Transverse colon (tissue), 3 donors: ENCODE data around the gene SPRTN.

ENCODE experiments used
- CTCF ChIP-seq, 5 experiments: fragments of 200-600 bp in 3 of 5; fragments of 450-650 bp in 2 of 5; sonication (generic) in 3 of 5; IDR thresholded peaks; 1 replicate in 2 of 5; 2 replicates in 3 of 5; pipeline ENCODE4 v1.5.1; 2016 to 2017; ENCODE audit warnings: antibody characterized with exemption in 5 of 5, inconsistent platforms in 3 of 5, mild to moderate bottlenecking in 2 of 5, moderate library complexity in 1 of 5
- EP300 ChIP-seq: sonication (generic); formaldehyde crosslinking; IDR thresholded peaks from one replicate; pipeline ENCODE4 v1.6.1; 2017; ENCODE audit warnings: antibody characterized with exemption, low read depth
- POLR2A ChIP-seq: fragments of 450-650 bp; IDR thresholded peaks from one replicate; pipeline ENCODE4 v1.6.1; 2016; ENCODE audit warnings: antibody characterized with exemption, mild to moderate bottlenecking, moderate library complexity

GRCh38 chr1:231337043-231337471, 1.0 kb upstream of the SPRTN start:
- no peak for TF ChIP-seq CTCF (IDR thresholded peaks at IDR 0.05)
- TF ChIP-seq EP300: no peak
- TF ChIP-seq POLR2A: no peak
